LNCaP clone FGC (cell line): ENCODE measurements around the gene RFX6.

Source experiments
- DNase-seq: peaks from one replicate; pipeline ENCODE4 v3.0.0-alpha.2; 2011; ENCODE audit warnings: low read depth
- H3K4me3 ChIP-seq: 2 replicates; pipeline ENCODE4 v1.5.1; 2011; ENCODE audit warnings: mild to moderate bottlenecking, low read depth, low read length, control low read depth
- CTCF ChIP-seq: IDR thresholded peaks from 2 replicates; pipeline ENCODE4 v1.5.1; 2012; ENCODE audit warnings: mild to moderate bottlenecking; ENCODE audit not compliant: control insufficient read depth, insufficient read depth; ENCODE audit errors: extremely low read depth

The RFX6 gene

GRCh38 chr6:116929825-116930224 is 52.8 kb downstream of the RFX6 start:
- H3K4me3 ChIP-seq = no peak overlapping the region
- no peak for TF ChIP-seq CTCF
- DNase-seq = no peak

DNA sequence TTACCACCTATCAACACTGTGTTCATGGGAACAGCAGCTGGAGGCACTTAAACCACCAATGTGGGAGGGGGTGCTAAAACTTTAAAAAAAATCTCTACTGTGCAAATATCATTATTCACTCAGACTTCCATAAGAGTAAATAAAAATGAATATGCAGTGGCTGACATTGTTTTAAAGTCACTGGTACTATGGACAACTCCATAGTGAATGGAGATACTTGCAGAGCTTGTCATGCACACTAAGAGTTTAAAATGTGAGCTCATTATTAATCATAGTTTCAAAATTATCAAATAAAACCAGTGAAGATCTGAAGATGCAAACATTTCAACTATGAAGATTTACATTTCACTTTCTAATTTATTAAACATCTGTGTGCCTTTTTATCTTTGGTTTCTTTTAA is 54.4 kb downstream of the RFX6 start:
- DNase-seq = no peak
- TF ChIP-seq CTCF = no peak
- no peak overlapping the region for H3K4me3 ChIP-seq

DNA sequence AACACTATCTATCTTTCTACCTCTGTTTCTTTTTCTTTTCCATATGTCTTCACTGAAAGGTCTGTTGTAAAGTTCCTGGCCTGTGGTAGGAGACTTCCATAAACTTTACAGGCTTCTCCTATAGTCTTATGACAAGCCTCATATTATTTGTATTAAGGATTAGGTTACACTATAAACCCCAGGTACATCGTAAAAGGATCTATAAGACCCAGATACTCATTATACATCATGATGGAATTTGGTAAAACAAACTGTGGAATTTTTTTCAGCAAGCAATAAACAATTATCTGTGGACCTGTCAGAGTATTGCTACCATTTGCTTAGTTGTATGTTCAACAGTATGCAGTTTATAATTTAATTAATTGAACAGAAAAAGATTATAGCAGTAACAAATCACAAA is 55.5 kb downstream of the RFX6 start:
- DNase-seq = peak; percentile 88
- TF ChIP-seq CTCF = no peak
- H3K4me3 ChIP-seq = no peak overlapping the region

- H3K4me3 ChIP-seq = no peak overlapping the region
- TF ChIP-seq CTCF = no peak
- DNase-seq = no peak
Measured at GRCh38 chr6:116933485-116933884, 56.4 kb downstream of the RFX6 start.

DNA sequence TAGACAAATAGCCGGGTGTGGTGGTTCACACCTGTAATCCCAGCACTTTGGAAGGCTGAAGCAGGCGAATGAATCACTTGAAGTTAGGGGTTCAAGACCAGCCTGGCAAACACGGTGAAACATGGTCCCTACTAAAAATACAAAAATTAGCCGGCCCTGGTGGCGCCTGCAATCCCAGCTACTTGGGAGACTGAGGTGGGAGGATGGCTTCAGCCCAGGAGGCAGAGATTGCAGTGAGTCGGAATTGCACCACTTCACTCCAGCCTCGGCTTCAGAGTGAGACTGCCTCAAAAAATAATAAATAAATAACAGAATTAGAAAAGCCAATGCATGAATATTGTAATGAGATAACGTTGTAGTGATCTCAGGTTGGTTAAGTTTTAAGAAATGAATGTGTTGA is 61.3 kb downstream of the RFX6 start:
- no peak for DNase-seq
- H3K4me3 ChIP-seq = no peak overlapping the region
- TF ChIP-seq CTCF = no peak

DNA sequence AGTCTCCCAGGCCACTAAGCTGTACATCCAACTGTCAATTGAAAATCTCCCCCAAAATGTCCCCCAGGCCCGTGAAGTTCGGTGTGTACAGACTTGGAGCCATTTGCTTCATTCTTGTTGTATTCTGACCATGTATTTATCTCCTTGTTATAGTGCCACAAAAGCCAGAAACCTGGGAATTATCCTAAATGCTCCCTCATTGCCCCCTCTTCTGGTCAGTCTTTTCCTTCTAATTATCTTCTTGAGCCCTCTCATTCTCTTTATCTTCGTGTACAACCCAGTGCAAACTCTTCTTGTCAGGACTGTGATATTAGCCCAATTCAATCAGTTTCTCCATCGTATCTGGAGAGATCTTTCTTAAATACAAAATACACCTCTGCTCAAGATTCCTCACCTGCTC is 64.7 kb downstream of the RFX6 start:
- TF ChIP-seq CTCF = no peak
- DNase-seq = no peak
- H3K4me3 ChIP-seq = no peak overlapping the region

DNA sequence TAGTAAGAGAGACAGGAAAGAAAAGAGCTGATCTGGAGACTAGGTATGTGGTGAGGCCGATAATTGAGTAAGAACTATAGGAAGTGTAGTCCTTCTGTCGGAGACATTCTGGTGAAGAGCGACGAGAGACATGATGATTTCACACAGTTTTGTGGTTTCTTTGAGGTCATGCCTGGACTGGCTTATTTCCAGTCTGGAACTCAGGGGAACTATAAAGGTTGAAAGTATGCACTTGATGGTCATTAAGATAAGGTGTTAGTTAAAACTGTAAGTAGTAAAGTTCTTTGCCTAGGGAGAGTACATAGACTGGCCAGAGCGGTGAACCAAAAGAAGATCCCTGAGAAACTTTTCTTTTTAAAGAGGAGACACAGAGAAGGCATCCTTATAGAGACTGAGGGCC is 68.8 kb downstream of the RFX6 start:
- DNase-seq = peak; percentile 50
- no peak overlapping the region for H3K4me3 ChIP-seq
- TF ChIP-seq CTCF = no peak
